Smooth muscle cell (in vitro differentiated cells): ENCODE data around the gene NFATC1. TPM values are rescaled to one million over a fixed set of nuclear protein-coding genes. Genes with fewer than 3 reads are reported as not detected.

Source experiments
- DNase-seq: peaks from one replicate; lab custom pipeline; 2025; ENCODE audit not compliant: unreplicated experiment; lab: John Stamatoyannopoulos, UW
- H2AFZ ChIP-seq: fragments of 200-600 bp; sonication (generic); 2 replicates; pipeline ENCODE4 v1.6.0; 2016; ENCODE audit warnings: antibody characterized with exemption, low read depth, mild to moderate bottlenecking
- H3F3A ChIP-seq: fragments of 200-600 bp; sonication (generic); 2 replicates; pipeline ENCODE4 v1.6.0; 2017; ENCODE audit warnings: antibody characterized with exemption, low read depth
- H3K27ac ChIP-seq: fragments of 200-600 bp; sonication (generic); 2 replicates; pipeline ENCODE4 v1.5.1; 2016; ENCODE audit warnings: low read depth, mild to moderate bottlenecking
- H3K27me3 ChIP-seq: fragments of 200-600 bp; sonication (generic); 2 replicates; pipeline ENCODE4 v1.6.1; 2016; ENCODE audit warnings: low read depth, mild to moderate bottlenecking
- H3K36me3 ChIP-seq: fragments of 200-600 bp; sonication (generic); 2 replicates; pipeline ENCODE4 v1.5.1; 2016; ENCODE audit warnings: low read depth
- H3K4me1 ChIP-seq: fragments of 200-600 bp; sonication (generic); 2 replicates; pipeline ENCODE4 v1.5.1; 2016; ENCODE audit warnings: low read depth
- H3K4me2 ChIP-seq: fragments of 200-600 bp; sonication (generic); 2 replicates; pipeline ENCODE4 v1.6.0; 2016; ENCODE audit warnings: mild to moderate bottlenecking
- H3K4me3 ChIP-seq: fragments of 200-600 bp; sonication (generic); 2 replicates; pipeline ENCODE4 v1.5.1; 2016; ENCODE audit warnings: mild to moderate bottlenecking
- H3K79me2 ChIP-seq: fragments of 200-600 bp; sonication (generic); 2 replicates; pipeline ENCODE4 v1.6.0; 2016; ENCODE audit warnings: low read depth, mild to moderate bottlenecking
- H3K9ac ChIP-seq: fragments of 200-600 bp; sonication (generic); 2 replicates; pipeline ENCODE4 v1.6.0; 2016; ENCODE audit warnings: low read depth
- H3K9me3 ChIP-seq: fragments of 200-600 bp; sonication (generic); replicated peaks from 2 replicates; pipeline ENCODE4 v1.5.1; 2016; ENCODE audit warnings: low read depth
- H4K20me1 ChIP-seq: fragments of 200-600 bp; sonication (generic); 2 replicates; pipeline ENCODE4 v1.6.0; 2016; ENCODE audit warnings: low read depth
- CTCF ChIP-seq: fragments of 200-600 bp; sonication (generic); IDR thresholded peaks from 2 replicates; pipeline ENCODE4 v1.5.1; 2017; ENCODE audit warnings: borderline replicate concordance, mild to moderate bottlenecking, antibody characterized with exemption; ENCODE audit not compliant: insufficient read depth, poor library complexity, severe bottlenecking
- WGBS: methylation state at CpG from one replicate; pipeline ENCODE4 v1.1.7; 2016; ENCODE audit warnings: low lambda C conversion rate; 5-methylcytosine and 5-hydroxymethylcytosine counted together
- polyA plus RNA-seq: library from polyadenylated mRNA; unstranded; fragments of >200 nt; fragmentation: Nextera tagmentation; extraction: Ambion mirVana; gene quantifications from 2 replicates; pipeline ENCODE4 v1.2.1, GENCODE V29; 2016
- total RNA-seq: library from RNA; depleted of rRNA; stranded (reverse); fragments of >200 nt; gene quantifications from 2 replicates; pipeline ENCODE4 v1.2.3, GENCODE V29; 2014

The NFATC1 gene
- total and polyA plus RNA-seq, 2 experiments from 2014 or later, result 13.1 to 19.2 TPM

- Histone ChIP-seq H3F3A (no peaks in the 10 kb centered on the region), H3K4me1 (peaks cover 6% of the 10 kb centered on the region), H3K9me3 (no peaks in the 10 kb centered on the region), H3K36me3 (no peaks in the 10 kb centered on the region), H3K27ac (no peak overlapping the region), H3K4me3 (no peak overlapping the region), H3K27me3 (no peaks in the 10 kb centered on the region), H3K79me2 (no peaks in the 10 kb centered on the region), H3K4me2 (no peak overlapping the region), H2AFZ (no peak overlapping the region), H3K9ac (no peak overlapping the region), H4K20me1 (no peaks in the 10 kb centered on the region)
- no peak for TF ChIP-seq CTCF
- DNase-seq, result no peak
- 89% methylated on average over 32 of the region's 33 CpGs for WGBS
Observed at GRCh38 chr18:79469751-79470505, 74.2 kb downstream of the NFATC1 start.

GRCh38 chr18:79470547-79470946, 74.8 kb downstream of the NFATC1 start:
- Histone ChIP-seq H3K36me3 (no peaks in the 10 kb centered on the region), H3K27ac (no peak overlapping the region), H3K4me2 (no peak overlapping the region), H3K79me2 (no peaks in the 10 kb centered on the region), H3F3A (no peaks in the 10 kb centered on the region), H2AFZ (no peak overlapping the region), H3K27me3 (no peaks in the 10 kb centered on the region), H3K9ac (no peak overlapping the region), H3K4me3 (no peak overlapping the region), H4K20me1 (no peaks in the 10 kb centered on the region), H3K4me1 (peaks cover 4% of the 10 kb centered on the region), H3K9me3 (no peaks in the 10 kb centered on the region)
- 83% methylated on average over 21 of the region's 21 CpGs for WGBS
- no peak for TF ChIP-seq CTCF
- DNase-seq, result no peak

- WGBS, result 95% methylated on average over 16 of the region's 16 CpGs
- Histone ChIP-seq H3K27ac (no peak overlapping the region), H3K9me3 (no peaks in the 10 kb centered on the region), H3K79me2 (no peaks in the 10 kb centered on the region), H3K9ac (no peak overlapping the region), H3K4me2 (no peak overlapping the region), H4K20me1 (no peaks in the 10 kb centered on the region), H3K4me3 (no peak overlapping the region), H2AFZ (no peak overlapping the region), H3F3A (no peaks in the 10 kb centered on the region), H3K4me1 (no peaks in the 10 kb centered on the region), H3K27me3 (no peaks in the 10 kb centered on the region), H3K36me3 (no peaks in the 10 kb centered on the region)
- no peak for DNase-seq
- no peak for TF ChIP-seq CTCF
Observed at GRCh38 chr18:79471046-79471445, 75.3 kb downstream of the NFATC1 start.

- TF ChIP-seq CTCF, result no peak
Observed at GRCh38 chr18:79471597-79471996, 75.9 kb downstream of the NFATC1 start.

More at GRCh38 chr18:79471597-79471996, 75.9 kb downstream of the NFATC1 start:
- H2AFZ ChIP-seq, result no peak overlapping the region
- DNase-seq, result no peak
- WGBS, result 96% methylated on average over 16 of the region's 16 CpGs
- H3K9ac ChIP-seq, result no peak overlapping the region
- no peaks in the 10 kb centered on the region for H3F3A ChIP-seq
- no peak overlapping the region for H3K27ac ChIP-seq
- H3K79me2 ChIP-seq, result no peaks in the 10 kb centered on the region
- no peaks in the 10 kb centered on the region for H3K36me3 ChIP-seq
- no peaks in the 10 kb centered on the region for H3K4me1 ChIP-seq
- H3K4me3 ChIP-seq, result no peak overlapping the region
- H3K27me3 ChIP-seq, result no peaks in the 10 kb centered on the region
- no peak overlapping the region for H3K4me2 ChIP-seq
- H3K9me3 ChIP-seq, result no peaks in the 10 kb centered on the region
- no peaks in the 10 kb centered on the region for H4K20me1 ChIP-seq
